Gastrocnemius medialis (tissue), 4 donors: Measurements from ENCODE around the gene GAB2.

Source experiments
- CTCF ChIP-seq, 5 experiments: fragments of 450-650 bp in 3 of 5; fragments of 200-600 bp in 2 of 5; sonication (generic) in 2 of 5; IDR thresholded peaks in 4 of 5; conservative IDR thresholded peaks in 1 of 5; 1 replicate in 4 of 5; 2 replicates in 1 of 5; pipeline ENCODE4 v1.5.1; 2016 to 2019; ENCODE audit warnings: antibody characterized with exemption in 5 of 5, mild to moderate bottlenecking in 3 of 5, moderate library complexity in 3 of 5
- POLR2A ChIP-seq, 2 donors: fragments of 450-650 bp; IDR thresholded peaks; one replicate each; pipeline ENCODE4 v1.6.1; 2017; ENCODE audit warnings: antibody characterized with exemption in 2 of 2, mild to moderate bottlenecking in 2 of 2, moderate library complexity in 2 of 2

- TF ChIP-seq CTCF (IDR thresholded peaks at IDR 0.05 in 4 of 5, conservative IDR thresholded peaks at IDR 0.05 in 1 of 5): no peak
- TF ChIP-seq POLR2A (IDR thresholded peaks at IDR 0.05): no peak
These were observed 152.3 kb downstream of the GAB2 start for GRCh38 chr11:78265326-78265725.
